Omental fat pad (tissue), 4 donors: ENCODE measurements around the gene CENPQ. TPM values are rescaled to one million over a fixed set of nuclear protein-coding genes. Genes with fewer than 3 reads are reported as not detected.

Source experiments
- ATAC-seq: fragments of 150-250 bp; one replicate; pipeline ENCODE4 v1.9.1; 2016; ENCODE audit warnings: mild to moderate bottlenecking, moderate library complexity; ENCODE audit not compliant: low FRiP score
- DNase-seq: peaks from one replicate; pipeline ENCODE4 v3.0.0-alpha.2; 2019; ENCODE audit warnings: low spot score
- total RNA-seq, 4 donors: library from RNA; depleted of rRNA; stranded (reverse); fragments of >200 nt; gene quantifications; one replicate each; pipeline ENCODE4 v1.1.0, GENCODE V29; 2016
- TF ChIP-seq, protein P1 (sequence below), 3 donors: fragments of 450-650 bp; IDR thresholded peaks; one replicate each; pipeline ENCODE4 v1.5.1; 2016 to 2017; ENCODE audit warnings: antibody characterized with exemption in 3 of 3, mild to moderate bottlenecking in 3 of 3, moderate library complexity in 2 of 3

CENPQ gene
- 1 to 10 TPM; 1.8 to 6.8 (median 4.5) TPM for total RNA-seq

DNA sequence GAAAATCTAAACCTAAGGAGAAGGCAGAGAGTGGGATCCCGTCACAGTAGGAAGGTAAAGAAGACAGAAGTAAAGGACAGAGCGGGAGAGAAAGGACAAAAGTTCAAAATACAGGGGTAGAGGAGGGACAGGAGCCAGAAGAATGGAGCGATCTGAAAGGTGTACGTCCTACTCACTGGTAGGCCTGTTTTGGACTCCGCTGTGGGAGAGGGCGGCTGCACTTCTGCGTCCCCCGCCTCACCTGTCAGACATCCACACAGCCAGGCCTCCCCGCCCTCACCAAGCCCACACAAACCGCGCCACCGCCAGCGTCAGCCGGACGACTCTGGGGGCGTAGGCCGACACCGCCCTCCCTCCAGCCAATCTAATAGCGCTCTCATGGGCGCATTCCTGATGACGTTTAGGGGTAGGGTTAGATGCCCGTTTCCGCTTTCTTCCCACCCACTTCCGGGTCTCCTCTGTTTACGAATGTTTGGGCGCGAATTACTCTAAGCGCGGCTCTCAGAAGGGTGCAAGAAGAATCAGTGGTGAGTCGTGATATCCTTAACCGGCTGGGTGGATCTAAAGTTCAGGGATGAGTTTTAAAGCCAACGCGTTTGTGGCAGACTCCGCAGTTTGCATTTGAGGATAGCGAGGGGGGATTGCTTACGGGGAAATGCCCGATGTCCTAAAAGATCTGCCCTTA lies at the start of gene CENPQ, which contains the start of gene MMUT:
Gene CENPQ, plus strand, starts transcription at position 444 of the 685 bp plus-strand sequence. CDS start 6,807 bp downstream, outside the sequence.
Gene MMUT, minus strand, starts transcription at position 327 of the 685 bp plus-strand sequence. CDS start 3,787 bp downstream, outside the sequence.
- DNase-seq, result peak; percentile 77
- TF ChIP-seq, protein P1, sequence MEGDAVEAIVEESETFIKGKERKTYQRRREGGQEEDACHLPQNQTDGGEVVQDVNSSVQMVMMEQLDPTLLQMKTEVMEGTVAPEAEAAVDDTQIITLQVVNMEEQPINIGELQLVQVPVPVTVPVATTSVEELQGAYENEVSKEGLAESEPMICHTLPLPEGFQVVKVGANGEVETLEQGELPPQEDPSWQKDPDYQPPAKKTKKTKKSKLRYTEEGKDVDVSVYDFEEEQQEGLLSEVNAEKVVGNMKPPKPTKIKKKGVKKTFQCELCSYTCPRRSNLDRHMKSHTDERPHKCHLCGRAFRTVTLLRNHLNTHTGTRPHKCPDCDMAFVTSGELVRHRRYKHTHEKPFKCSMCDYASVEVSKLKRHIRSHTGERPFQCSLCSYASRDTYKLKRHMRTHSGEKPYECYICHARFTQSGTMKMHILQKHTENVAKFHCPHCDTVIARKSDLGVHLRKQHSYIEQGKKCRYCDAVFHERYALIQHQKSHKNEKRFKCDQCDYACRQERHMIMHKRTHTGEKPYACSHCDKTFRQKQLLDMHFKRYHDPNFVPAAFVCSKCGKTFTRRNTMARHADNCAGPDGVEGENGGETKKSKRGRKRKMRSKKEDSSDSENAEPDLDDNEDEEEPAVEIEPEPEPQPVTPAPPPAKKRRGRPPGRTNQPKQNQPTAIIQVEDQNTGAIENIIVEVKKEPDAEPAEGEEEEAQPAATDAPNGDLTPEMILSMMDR (IDR thresholded peaks at IDR 0.05), result no peak
- peak; percentile 100 for ATAC-seq

DNA sequence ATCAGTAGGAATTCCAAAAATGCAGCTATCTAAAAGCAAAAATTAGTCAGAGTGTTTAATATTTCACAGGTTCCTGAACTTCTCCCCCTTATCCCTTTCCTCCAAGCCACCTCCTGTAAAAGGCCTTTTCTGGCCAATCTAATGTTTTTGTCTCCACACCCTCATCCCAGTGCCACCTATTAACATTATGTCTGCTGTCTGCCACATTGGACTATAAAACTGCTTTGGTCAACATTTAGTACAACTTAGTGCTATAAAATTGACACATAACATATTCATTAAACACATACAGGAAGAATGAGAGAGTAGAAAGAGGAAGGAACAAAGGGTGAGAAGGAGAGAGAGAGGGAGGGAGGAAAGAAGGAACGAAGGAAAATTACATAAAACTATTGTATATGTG lies 47.8 kb upstream of the CENPQ start:
- DNase-seq, result no peak
- ATAC-seq, result no peak
- TF ChIP-seq, protein P1 (IDR thresholded peaks at IDR 0.05), result no peak

- DNase-seq, result no peak
- TF ChIP-seq, protein P1 (IDR thresholded peaks at IDR 0.05), result no peak
- ATAC-seq, result no peak
Observed at GRCh38 chr6:49416195-49416594, 47.0 kb upstream of the CENPQ start.

DNA sequence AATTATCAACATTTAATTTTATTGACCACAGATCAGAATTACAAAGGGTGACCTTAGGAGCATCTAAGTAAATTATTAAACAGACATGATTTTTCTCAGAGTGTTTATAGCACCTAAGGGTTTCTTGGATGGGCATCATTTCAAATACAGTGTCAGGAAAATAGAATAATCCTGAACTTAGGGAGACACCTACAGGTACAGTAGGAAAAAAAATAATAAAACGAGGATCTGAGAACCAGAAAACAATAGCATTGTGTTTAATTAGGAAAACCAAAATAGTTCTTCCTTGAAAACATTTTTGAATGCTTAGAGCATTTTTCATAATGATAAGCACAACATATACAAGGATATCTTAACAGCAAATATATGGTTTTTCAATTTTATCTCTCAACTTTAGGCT lies 39.4 kb upstream of the CENPQ start:
- DNase-seq (no peak), ATAC-seq (no peak)
- TF ChIP-seq, protein P1 (IDR thresholded peaks at IDR 0.05), result no peak

DNA sequence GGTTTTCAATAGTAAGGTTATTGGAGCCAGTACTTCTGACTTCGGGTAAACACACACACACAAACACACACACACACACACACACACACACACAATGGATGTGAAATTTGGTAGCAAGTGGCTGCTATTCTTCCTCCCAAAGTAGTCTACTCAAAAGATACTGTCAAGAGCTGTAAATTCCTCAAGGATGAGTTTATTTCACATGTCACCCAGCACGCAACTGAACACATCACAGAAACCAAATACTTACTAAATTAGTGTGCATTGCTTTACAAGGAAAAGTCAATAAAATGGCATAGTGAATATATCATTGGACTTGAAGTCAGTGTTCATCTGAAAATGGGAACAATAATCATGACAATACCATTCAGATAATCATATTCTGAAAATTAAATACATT lies 33.0 kb upstream of the CENPQ start:
- ATAC-seq, result no peak
- no peak for DNase-seq
- TF ChIP-seq, protein P1 (IDR thresholded peaks at IDR 0.05), result no peak

- TF ChIP-seq, protein P1 (IDR thresholded peaks at IDR 0.05), result no peak
- DNase-seq (no peak), ATAC-seq (no peak)
Observed at GRCh38 chr6:49430866-49431265, 32.3 kb upstream of the CENPQ start.

- ATAC-seq (no peak), DNase-seq (no peak)
- TF ChIP-seq, protein P1 (IDR thresholded peaks at IDR 0.05), result no peak
Observed at GRCh38 chr6:49453221-49453620, 9.9 kb upstream of the CENPQ start.
